ENCODE measurements around the gene GRIA1.

The GRIA1 gene

DNA sequence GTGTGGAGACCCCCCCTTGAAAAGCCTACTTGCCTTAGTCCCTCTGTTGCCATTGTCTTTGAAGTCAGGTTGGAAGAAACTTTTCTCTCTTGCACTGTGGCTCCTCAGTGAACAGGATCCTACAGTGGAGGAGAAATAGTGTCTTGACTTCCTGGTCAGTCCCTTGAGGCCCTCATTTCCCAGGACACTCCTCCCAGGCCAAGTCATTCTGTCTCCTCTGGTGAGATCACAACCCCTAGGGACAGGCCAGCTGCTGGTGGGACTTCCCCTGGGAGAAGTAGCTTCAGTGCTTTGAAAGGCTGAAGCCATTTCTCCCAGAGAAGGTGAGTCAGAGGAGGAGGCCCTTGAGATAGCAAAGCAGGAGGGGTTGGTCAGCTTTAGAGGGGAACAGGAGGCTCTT lies 10.1 kb upstream of the GRIA1 start:
- DNase-seq = no peak
- TF ChIP-seq POLR2A (IDR thresholded peaks at IDR 0.05; ENCODE audit: low read length) (no peak), GATA1 (IDR thresholded peaks at IDR 0.05; ENCODE audit: low read depth, low read length) (no peak)

DNA sequence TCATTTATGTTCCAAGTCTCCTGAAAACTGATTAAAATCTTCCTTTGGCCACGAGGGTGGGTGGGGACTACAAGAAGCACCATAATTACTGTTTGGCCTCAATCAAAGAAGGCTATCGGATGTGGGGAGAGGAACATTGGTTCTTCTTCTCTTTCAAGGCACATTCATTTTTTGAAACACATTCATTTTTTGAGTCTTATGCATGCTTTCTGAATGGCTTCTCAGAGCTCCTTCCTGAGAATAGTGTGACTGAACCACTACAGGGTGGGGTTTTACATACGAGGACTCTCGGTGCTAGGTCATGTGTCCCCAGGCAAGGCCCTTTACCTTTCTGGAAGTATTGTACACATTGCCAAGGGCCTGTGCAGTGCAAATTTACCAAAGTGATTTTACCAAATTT lies 7.0 kb upstream of the GRIA1 start:
- no peak for DNase-seq

DNA sequence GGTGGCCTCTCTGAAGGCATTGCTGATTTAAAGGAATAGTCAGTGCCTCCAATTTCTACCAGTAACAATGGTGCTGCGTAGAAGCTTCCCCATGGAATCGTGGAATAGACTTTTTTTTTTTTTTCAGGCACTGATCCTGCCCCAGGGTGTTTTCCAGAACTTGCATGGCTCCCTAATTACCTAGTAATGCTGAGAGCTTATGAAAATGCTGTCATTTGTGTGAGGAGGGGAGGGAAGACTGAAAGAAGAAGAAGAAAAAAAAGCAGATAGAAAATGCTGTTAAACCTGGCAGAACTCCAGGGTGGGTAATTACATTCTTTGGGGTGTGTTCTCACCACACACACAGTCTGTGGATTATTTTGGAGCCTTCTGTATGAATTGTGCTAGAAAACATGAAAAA lies 4.8 kb upstream of the GRIA1 start:
- TF ChIP-seq POLR2A (IDR thresholded peaks at IDR 0.05; ENCODE audit: low read length) (no peak), GATA1 (IDR thresholded peaks at IDR 0.05; ENCODE audit: low read depth, low read length) (no peak)
- no peak for DNase-seq

More for the DNA sequence above, 7.0 kb upstream of the GRIA1 start:
- no peak for TF ChIP-seq GATA1 (IDR thresholded peaks at IDR 0.05; ENCODE audit: low read depth, low read length)
- no peak for TF ChIP-seq POLR2A (IDR thresholded peaks at IDR 0.05; ENCODE audit: low read length)

DNA sequence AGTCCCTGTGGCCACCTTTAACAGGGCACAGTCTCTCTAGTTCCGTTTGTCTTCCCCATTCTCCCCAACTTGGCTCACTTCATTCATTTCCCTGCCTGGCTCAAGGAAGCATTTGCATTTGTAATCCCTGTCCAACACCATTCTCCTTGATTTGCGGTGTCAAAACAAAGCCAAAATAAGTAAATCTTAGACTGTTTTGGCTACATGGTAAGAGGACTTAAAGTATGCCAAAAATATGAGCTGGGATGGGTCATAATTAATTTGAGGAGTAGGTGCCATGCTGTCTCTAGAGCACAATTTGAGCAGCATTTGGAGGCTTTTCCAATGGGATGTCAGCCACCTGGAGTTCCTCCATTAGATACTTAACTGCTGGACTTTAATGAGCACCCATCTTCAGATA lies 3.7 kb upstream of the GRIA1 start:
- no peak for TF ChIP-seq GATA1 (IDR thresholded peaks at IDR 0.05; ENCODE audit: low read depth, low read length)
- TF ChIP-seq POLR2A (IDR thresholded peaks at IDR 0.05; ENCODE audit: low read length) = no peak
- DNase-seq = no peak

DNA sequence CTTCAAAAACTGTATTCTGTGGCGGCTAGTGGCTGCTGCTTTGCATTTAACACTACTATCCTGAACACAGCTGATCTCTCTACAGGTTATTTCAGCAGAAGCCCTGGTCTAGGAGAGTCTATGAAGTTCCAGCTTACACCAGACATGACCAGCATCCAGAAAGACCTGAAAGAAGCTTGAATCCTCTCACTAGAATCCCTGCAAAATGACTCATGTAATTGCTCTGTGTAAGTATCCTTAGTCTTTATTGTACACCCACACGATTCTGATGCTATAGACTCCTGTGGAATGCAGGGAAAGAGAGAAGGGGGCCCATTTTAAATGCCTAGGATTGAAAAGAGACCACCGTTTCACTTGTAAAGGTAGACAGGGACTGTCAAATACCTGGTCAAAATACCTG lies 859 bp upstream of the GRIA1 start:
- TF ChIP-seq GATA1 (IDR thresholded peaks at IDR 0.05; ENCODE audit: low read depth, low read length) (no peak), POLR2A (IDR thresholded peaks at IDR 0.05; ENCODE audit: low read length) (no peak)
- no peak for DNase-seq

DNA sequence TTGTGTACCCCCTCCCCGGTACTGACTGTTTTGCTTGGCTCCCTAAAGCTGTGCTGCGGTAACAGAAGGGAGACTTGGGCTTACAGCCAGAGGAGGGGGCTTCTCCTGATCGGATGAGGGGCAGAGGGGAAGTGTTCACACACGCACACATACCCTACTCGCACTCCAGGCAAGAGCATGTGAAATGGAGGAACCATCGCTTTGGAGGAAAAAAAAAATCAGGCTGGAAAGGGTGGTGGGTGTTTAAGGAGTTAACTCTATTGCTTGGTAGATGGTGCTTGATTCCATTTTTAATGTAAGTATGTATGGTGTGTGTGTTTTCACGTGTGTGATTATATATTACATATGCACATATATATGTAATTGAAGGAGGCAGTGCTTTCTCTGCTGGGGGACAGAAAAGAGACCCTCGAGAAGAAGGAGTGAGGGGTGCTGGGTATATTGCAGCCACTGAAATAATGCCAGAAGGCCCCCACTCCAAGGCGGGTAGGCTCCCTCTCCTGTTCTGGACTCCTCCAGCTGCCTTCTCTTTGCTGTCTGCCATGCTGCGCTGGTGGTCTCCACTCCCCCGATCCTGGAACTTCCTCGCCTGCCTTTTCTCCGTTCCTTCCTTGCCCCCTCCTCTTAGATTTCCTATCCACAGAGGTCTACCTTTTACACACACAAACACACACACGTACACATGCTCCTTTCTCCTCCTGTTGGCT lies 721 bp downstream of the GRIA1 start:
- TF ChIP-seq POLR2A (IDR thresholded peaks at IDR 0.05; ENCODE audit: low read length) (no peak), GATA1 (IDR thresholded peaks at IDR 0.05; ENCODE audit: low read depth, low read length) (no peak)
- DNase-seq = no peak

DNA sequence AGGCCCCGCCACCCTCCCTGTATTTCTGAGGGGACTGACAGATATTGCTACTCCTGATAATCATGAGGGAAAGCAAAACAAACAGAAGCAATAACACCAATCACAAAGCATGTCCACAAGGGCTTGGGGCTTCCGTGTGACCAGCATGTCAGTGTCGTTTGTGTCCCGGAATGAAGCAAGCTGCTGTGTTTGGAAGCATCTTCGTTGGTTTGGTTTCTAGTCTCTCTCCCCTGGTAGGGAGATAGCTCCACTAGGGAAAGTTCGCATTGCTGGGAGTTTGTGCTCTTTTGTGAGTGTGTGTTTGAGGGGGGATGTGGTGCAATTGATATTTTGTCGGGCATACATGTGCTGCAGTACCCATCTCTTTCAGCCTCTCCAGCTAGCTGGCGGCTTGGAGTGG lies 1.4 kb downstream of the GRIA1 start:
- DNase-seq = no peak
- TF ChIP-seq GATA1 (IDR thresholded peaks at IDR 0.05; ENCODE audit: low read depth, low read length) = no peak
- TF ChIP-seq POLR2A (IDR thresholded peaks at IDR 0.05; ENCODE audit: low read length) = no peak

DNA sequence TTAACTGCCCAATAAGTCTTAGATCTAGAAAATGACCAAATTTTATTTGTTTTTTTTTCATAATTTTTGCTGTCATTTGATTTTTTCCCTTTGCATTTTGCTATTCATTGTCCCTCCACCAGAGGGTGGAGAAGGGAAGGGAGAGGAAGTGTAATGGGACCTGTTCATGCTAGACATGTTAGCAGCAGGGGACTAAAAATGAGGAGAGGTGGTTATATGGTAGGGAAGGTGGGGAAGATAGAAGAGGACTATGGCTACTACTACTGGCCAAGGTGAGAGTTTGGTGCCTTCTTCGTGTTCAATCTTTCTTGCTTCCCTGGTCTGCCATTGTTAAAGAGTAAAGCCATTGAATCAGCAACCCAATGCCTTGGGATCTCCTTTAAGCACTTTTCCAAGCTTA lies 6.4 kb downstream of the GRIA1 start:
- DNase-seq = peak in 1 of 2 experiments; percentile 18
- no peak for TF ChIP-seq POLR2A (IDR thresholded peaks at IDR 0.05; ENCODE audit: low read length)
- no peak for TF ChIP-seq GATA1 (IDR thresholded peaks at IDR 0.05; ENCODE audit: low read depth, low read length)

DNA sequence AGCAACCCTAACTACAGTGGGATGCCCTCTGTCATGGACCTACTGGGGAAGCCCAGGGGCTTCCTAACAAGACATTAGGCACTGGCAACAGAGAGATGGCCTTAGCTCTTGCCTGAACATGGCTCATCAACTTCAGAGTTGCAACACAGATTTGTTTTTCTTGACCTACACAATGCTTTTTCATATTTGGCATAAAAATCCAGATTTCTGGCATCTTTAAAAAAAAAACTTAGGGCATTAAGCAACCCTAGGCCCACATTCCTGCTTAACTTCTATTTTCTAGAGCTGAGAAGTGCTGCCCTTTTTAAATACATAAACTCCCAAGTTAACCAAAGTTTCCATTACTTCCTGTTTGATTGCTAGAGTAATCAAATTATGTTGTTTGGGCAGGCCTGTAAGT lies 8.0 kb downstream of the GRIA1 start:
- no peak for DNase-seq
- TF ChIP-seq POLR2A (IDR thresholded peaks at IDR 0.05; ENCODE audit: low read length) (no peak), GATA1 (IDR thresholded peaks at IDR 0.05; ENCODE audit: low read depth, low read length) (no peak)

DNA sequence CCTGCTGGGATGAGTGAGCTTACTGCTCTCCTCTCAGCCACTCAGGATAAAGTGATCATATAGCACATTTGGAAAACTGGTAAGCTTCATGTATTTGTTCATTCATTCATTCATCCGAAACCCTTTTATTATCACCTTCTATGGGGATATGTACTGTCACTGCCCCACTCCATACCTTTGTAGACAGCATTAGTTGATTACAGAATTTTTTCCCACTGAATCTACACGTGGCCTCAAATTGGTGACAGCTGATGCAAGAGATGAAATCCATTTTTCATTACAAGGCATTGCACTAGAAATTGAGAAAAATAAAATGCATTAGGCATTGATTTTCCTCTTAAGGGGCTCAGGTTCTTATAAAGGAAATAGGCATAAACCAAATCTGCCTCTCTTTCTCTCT lies 9.7 kb downstream of the GRIA1 start:
- no peak for DNase-seq
- no peak for TF ChIP-seq GATA1 (IDR thresholded peaks at IDR 0.05; ENCODE audit: low read depth, low read length)
- TF ChIP-seq POLR2A (IDR thresholded peaks at IDR 0.05; ENCODE audit: low read length) = no peak

DNA sequence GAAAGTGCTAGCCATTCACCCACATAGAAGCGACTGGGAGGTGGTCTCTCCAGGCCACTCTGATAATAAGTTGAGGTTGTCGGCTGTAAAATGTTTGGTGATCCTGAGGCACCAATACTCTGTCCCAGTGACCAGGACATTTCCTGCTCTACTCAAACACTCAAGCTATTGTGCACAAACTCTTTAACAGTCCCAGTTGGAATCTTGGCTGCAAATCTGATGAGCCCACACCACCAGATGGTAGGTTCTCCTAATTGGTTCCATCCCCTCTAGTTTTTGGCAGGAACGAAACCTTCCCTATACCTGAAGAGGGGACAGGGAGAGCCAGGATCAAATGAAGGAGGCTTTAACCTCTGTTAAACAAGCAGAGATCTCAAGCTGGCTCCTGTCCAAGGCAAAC lies 14.3 kb downstream of the GRIA1 start:
- DNase-seq = no peak
- no peak for TF ChIP-seq POLR2A (IDR thresholded peaks at IDR 0.05; ENCODE audit: low read length)
- no peak for TF ChIP-seq GATA1 (IDR thresholded peaks at IDR 0.05; ENCODE audit: low read depth, low read length)

DNA sequence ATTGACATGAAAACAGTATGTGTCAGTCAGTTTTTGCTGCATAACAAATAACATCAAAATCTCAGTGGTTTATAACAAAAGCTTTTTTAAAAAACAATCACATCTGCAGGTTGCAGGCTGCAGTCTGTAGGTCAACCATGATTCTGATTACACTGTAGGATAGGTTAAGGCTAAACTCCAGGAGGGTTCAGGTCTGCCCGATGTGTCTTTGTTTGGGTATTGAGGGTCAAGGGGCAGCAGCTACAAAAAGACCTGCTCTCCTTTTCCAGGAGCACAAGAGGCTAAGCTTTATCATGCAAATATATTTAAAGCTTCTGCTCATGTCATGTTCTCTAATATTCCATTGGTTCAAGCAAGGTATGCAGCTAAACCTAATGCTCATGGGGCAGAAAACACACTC lies 18.2 kb downstream of the GRIA1 start:
- DNase-seq = no peak
- TF ChIP-seq POLR2A (IDR thresholded peaks at IDR 0.05; ENCODE audit: low read length) = no peak
- no peak for TF ChIP-seq GATA1 (IDR thresholded peaks at IDR 0.05; ENCODE audit: low read depth, low read length)

DNA sequence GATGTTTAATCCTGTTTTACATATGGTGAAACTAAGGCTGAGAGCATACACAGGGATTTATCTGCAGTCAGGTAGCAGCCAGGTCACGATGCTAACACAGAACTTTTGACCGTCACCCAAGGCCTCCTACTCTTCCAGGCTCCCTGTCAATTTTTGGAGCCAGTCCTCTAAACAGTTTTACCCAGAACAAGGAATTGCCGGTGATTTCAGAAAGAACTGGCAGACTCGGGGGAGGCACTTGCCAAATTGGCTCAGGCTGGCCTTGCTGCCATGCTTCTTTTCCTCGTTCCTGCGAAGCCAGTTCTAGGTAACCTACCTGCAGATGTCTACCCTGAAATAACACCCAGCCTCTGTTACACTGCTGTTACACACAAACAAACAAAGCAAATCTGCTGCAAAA lies 21.2 kb downstream of the GRIA1 start:
- TF ChIP-seq GATA1 (IDR thresholded peaks at IDR 0.05; ENCODE audit: low read depth, low read length) (no peak), POLR2A (IDR thresholded peaks at IDR 0.05; ENCODE audit: low read length) (no peak)
- DNase-seq = no peak

DNA sequence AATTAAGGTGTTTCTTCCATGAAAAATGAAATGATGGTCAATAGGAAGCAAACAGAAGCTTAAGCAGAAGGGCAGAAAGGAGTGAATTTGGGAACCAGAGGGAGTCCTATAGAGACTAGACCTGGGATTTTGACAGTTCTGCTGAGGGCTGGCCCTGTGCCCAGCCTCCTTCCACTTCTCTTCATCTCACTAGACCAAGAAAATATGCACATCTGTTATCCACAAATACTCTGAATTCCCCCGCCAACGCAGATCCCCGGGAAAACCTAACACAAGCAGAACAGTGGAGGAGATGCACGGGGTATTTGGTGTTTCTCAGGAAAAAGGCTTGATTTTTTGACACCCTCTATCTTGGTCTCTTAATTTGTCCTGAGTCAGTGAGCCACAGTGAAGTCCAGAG lies 22.7 kb downstream of the GRIA1 start:
- no peak for DNase-seq
- TF ChIP-seq GATA1 (IDR thresholded peaks at IDR 0.05; ENCODE audit: low read depth, low read length) = no peak

DNA sequence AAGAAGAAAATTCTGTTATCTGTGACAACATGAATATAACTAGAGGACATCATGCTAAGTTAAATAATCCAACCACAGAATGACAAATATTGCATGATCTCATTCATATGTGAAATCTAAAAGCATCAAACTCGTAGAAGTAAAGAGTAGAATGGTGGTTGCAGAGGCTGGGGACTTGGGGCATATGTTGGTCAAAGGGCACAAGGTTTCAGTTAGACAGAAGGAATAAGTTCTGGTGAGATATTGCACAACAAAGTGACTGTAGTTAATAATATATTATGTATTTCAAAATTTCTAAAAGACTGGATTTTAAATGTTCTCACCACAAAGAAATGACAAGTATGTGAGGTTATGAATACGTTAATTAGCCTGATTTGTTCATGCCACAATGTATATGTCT lies 24.8 kb downstream of the GRIA1 start:
- TF ChIP-seq POLR2A (IDR thresholded peaks at IDR 0.05; ENCODE audit: low read length) (no peak), GATA1 (IDR thresholded peaks at IDR 0.05; ENCODE audit: low read depth, low read length) (no peak)
- DNase-seq = no peak

All from erythroblast (primary cell).